K562 (cell line): ENCODE measurements around the gene SPSB1. TPM values are rescaled to one million over a fixed set of nuclear protein-coding genes. Genes with fewer than 3 reads are reported as not detected.

Experiments
- ATAC-seq: fragments of 200-7000 bp; cut with Tn5 transposase; 3 replicates; pipeline ENCODE4 v1.9.1; 2020; ENCODE audit warnings: moderate library complexity
- BruUV-seq: library from RNA; stranded (reverse); fragments of 400-500 nt; replicated peaks from 2 replicates; lab custom pipeline; 2021; lab: Mats Ljungman, UMichigan
- CTCF ChIA-PET: fragments of 300-600 bp; formaldehyde crosslinking; extraction: SDS; loops from one replicate; lab custom pipeline; 2021; ENCODE audit warnings: low intra/inter-chr PET ratio; lab: Yijun Ruan, JAX
- POLR2A ChIA-PET: fragments of 300-600, 350-650 bp; sonication (Branson Sonifier 250); formaldehyde crosslinking; extraction: SDS; loops from one replicate; lab custom pipeline; 2021; ENCODE audit warnings: antibody characterized with exemption, inconsistent platforms; lab: Yijun Ruan, JAX
- DNase-seq, 4 experiments: peaks; one replicate each; pipeline versions ENCODE4 v3.0.0 to v3.0.0-alpha.2; 2011 to 2018; ENCODE audit warnings: low spot score in 3 of 4, mixed read lengths in 3 of 4; ENCODE audit errors: extremely low read depth in 1 of 4
- FAIRE-seq: peaks from 2 replicates; lab custom pipeline; 2011; peaks lifted over from hg19 to GRCh38; lab: Jason Lieb, UNC
- H2AFZ ChIP-seq: 2 replicates; pipeline ENCODE4 v1.6.0; 2011; ENCODE audit warnings: low read depth, low read length, control low read depth, inconsistent platforms
- H3K27ac ChIP-seq: fragments of 200-600 bp; 3 replicates; pipeline ENCODE4 v1.8.0; 2011; ENCODE audit warnings: low read depth, mild to moderate bottlenecking, control low read depth, inconsistent platforms, low read length, moderate library complexity, mixed read lengths; ENCODE audit errors: extremely low read depth
- H3K27me3 ChIP-seq, 2 experiments: fragments of 300-600 bp in 1 of 2; 2 replicates in 1 of 2; 3 replicates in 1 of 2; pipeline versions ENCODE4 v1.6.0 to v1.8.0; 2011; ENCODE audit warnings: inconsistent platforms in 2 of 2, low read length in 2 of 2, mild to moderate bottlenecking in 1 of 2, mixed read lengths in 1 of 2, moderate library complexity in 1 of 2; ENCODE audit not compliant: control insufficient read depth in 2 of 2, insufficient read depth in 2 of 2
- H3K36me3 ChIP-seq: fragments of 300-600 bp; 3 replicates; pipeline ENCODE4 v1.8.0; 2011; ENCODE audit warnings: mild to moderate bottlenecking, low read length, inconsistent platforms; ENCODE audit not compliant: control insufficient read depth, insufficient read depth
- H3K4me1 ChIP-seq, 2 experiments: fragments of 200-600 bp in 1 of 2; replicated peaks in 1 of 2; 2 replicates in 1 of 2; 3 replicates in 1 of 2; pipeline versions ENCODE4 v1.5.1 to v1.8.0; 2011; ENCODE audit warnings: inconsistent platforms in 2 of 2, low read length in 2 of 2, mild to moderate bottlenecking in 1 of 2, mixed read lengths in 1 of 2, moderate library complexity in 1 of 2; ENCODE audit not compliant: control insufficient read depth in 2 of 2, insufficient read depth in 2 of 2
- H3K4me2 ChIP-seq: 2 replicates; pipeline ENCODE4 v1.6.1; 2011; ENCODE audit warnings: low read length, control low read depth, inconsistent platforms, mixed read lengths; ENCODE audit not compliant: insufficient read depth
- H3K4me3 ChIP-seq: fragments of 200-600 bp; sonication (generic), shearing (Covaris generic); 2 replicates; pipeline ENCODE4 v1.5.1; 2016; ENCODE audit warnings: control low read depth, inconsistent platforms
- H3K79me2 ChIP-seq: fragments of 200-600 bp; 3 replicates; pipeline ENCODE4 v1.8.0; 2011; ENCODE audit warnings: low read length, inconsistent platforms; ENCODE audit not compliant: control insufficient read depth, insufficient read depth
- H3K9ac ChIP-seq, 2 experiments: 2 replicates each; pipeline versions ENCODE4 v1.6.0 to v1.6.1; 2011; ENCODE audit warnings: low read depth in 2 of 2, low read length in 2 of 2, control low read depth in 1 of 2, inconsistent platforms in 1 of 2, mild to moderate bottlenecking in 1 of 2, mixed read lengths in 1 of 2; ENCODE audit not compliant: insufficient read depth in 1 of 2
- H3K9me1 ChIP-seq: one replicate; pipeline ENCODE4 v1.6.0; 2011; ENCODE audit warnings: inconsistent platforms, mild to moderate bottlenecking, low read length, moderate library complexity; ENCODE audit not compliant: control insufficient read depth, insufficient read depth
- H3K9me3 ChIP-seq: replicated peaks from 2 replicates; pipeline ENCODE4 v1.5.1; 2011; ENCODE audit warnings: low read depth, low read length, inconsistent platforms; ENCODE audit not compliant: control insufficient read depth, insufficient read depth
- H4K20me1 ChIP-seq: replicated peaks from 2 replicates; pipeline ENCODE4 v1.6.1; 2011; ENCODE audit warnings: low read length, inconsistent platforms, mixed read lengths; ENCODE audit not compliant: control insufficient read depth, insufficient read depth
- AFF1 ChIP-seq, 2 experiments: fragments of 450-650 bp; IDR thresholded peaks; 2 replicates each; pipeline ENCODE4 v1.6.1; 2018; ENCODE audit warnings: mild to moderate bottlenecking in 2 of 2, low read depth in 1 of 2; ENCODE audit not compliant: partially characterized antibody in 2 of 2
- NFRKB ChIP-seq: fragments of 450-650 bp; IDR thresholded peaks from 2 replicates; pipeline ENCODE4 v1.6.1; 2016; ENCODE audit warnings: low read depth
- POLR2AphosphoS2 ChIP-seq: IDR thresholded peaks from 2 replicates; pipeline ENCODE4 v1.6.1; 2012; ENCODE audit warnings: low read length, improper control_type of control experiment
- TFAM ChIP-seq: fragments of 250-450 bp; sonication (Bioruptor Pico); conservative IDR thresholded peaks from 2 replicates; pipeline ENCODE4 v1.5.0; 2021; ENCODE audit warnings: mild to moderate bottlenecking, moderate library complexity
- ZNF639 ChIP-seq, 2 experiments: fragments of 200-800 bp in 1 of 2; sonication (Bioruptor generic) in 1 of 2; sonication (generic) in 1 of 2; formaldehyde crosslinking in 1 of 2; IDR thresholded peaks in 1 of 2; conservative IDR thresholded peaks in 1 of 2; 2 replicates each; pipeline versions ENCODE4 v1.5.0 to v1.6.1; 2016 to 2020; ENCODE audit warnings: missing compliant biosample characterization in 1 of 2, missing genetic modification characterization in 1 of 2, missing genetic modification reagents in 1 of 2
- ZSCAN29 ChIP-seq: fragments of 450-650 bp; IDR thresholded peaks from 2 replicates; pipeline ENCODE4 v1.6.1; 2017
- WGBS: fragments of 100-300 bp; shearing (Covaris generic); methylation state at CpG from one replicate; pipeline ENCODE4 v1.1.6; 2016; ENCODE audit warnings: low coverage, mixed read lengths; ENCODE audit not compliant: insufficient coverage; ENCODE audit errors: missing lambda C conversion rate; 5-methylcytosine and 5-hydroxymethylcytosine counted together
- in situ Hi-C: fragments of 300-500 bp; cut with MboI; formaldehyde crosslinking; loops from 4 replicates; pipeline ENCODE4 v1.15.0; 2018; ENCODE audit warnings: inconsistent platforms, mixed read lengths
- intact Hi-C: fragments of 100-400 bp; cut with micrococcal nuclease; formaldehyde crosslinking; loops from 2 replicates; pipeline ENCODE4 v1.14.2; 2022
- polyA plus RNA-seq, 8 experiments: library from polyadenylated mRNA; depleted of rRNA in 4 of 8; stranded (reverse) in 5 of 8; unstranded in 3 of 8; fragments of >200 nt; fragmentation: Nextera tagmentation in 2 of 8; fragmentation: Illumina TruSeq in 1 of 8; extraction: Ambion mirVana in 2 of 8; extraction: Trizol in 1 of 8; gene quantifications; 2 replicates each; pipeline versions ENCODE4 v1.2.1 to v1.2.3, GENCODE V29; 2011 to 2014; ENCODE audit warnings: inconsistent platforms in 1 of 8, missing spikeins in 1 of 8
- total RNA-seq, 7 experiments: library from RNA; depleted of rRNA in 6 of 7; stranded (reverse); fragments of >200 nt in 6 of 7; fragmentation: Illumina TruSeq in 2 of 7; extraction: Trizol in 2 of 7; gene quantifications; 2 replicates each; pipeline versions ENCODE4 v1.2.1 to v1.2.3, GENCODE V29; 2011 to 2021; ENCODE audit warnings: low replicate concordance in 1 of 7

The SPSB1 gene
- total and polyA plus RNA-seq, 9 of the 15 experiments (the other 6 are each of a cell fraction or from before 2014, with no cell fraction given): 0.06 to 0.35 (median 0.14) TPM; not detected in 6

GRCh38 chr1:9253004-9253403 lies 39.7 kb upstream of the SPSB1 start:
- no peak for TF ChIP-seq ZNF639 (CRISPR knock-in tag; conservative IDR thresholded peaks at IDR 0.05 in 1 of 2, IDR thresholded peaks at IDR 0.05 in 1 of 2)
- TF ChIP-seq TFAM (CRISPR knock-in tag): no peak
- no peak for TF ChIP-seq NFRKB
- no peak for TF ChIP-seq AFF1 (IDR thresholded peaks at IDR 0.05; ENCODE audit: low read depth in 1 of 2, partially characterized antibody in 2 of 2)
- no peak for TF ChIP-seq ZSCAN29
- no peak for TF ChIP-seq POLR2AphosphoS2
- TF ChIP-seq, all 486 proteins: peak for 0
- POLR2A ChIA-PET: interaction anchor here (1.9 kb wide), 1 partner anchor 10 kb away, joined by 8 read pairs; no protein-coding TSS in a partner anchor
- H3K4me2 ChIP-seq: no peak overlapping the region
- no peak overlapping the region for H3K9ac ChIP-seq
- no peaks in the 10 kb centered on the region; the same call in 1 of the 2 replicates for H3K9me3 ChIP-seq
- no peaks in the 10 kb centered on the region for H3K36me3 ChIP-seq
- intact Hi-C loops: no loop called here
- DNase-seq (no peak), ATAC-seq (no peak), FAIRE-seq (peak; percentile 37)
- 8% methylated on average over 8 of the region's 8 CpGs for WGBS
- no peaks in the 10 kb centered on the region for H3K9me1 ChIP-seq
- BruUV-seq: no TSS peak
- H3K4me3 ChIP-seq: no peak overlapping the region
- peaks cover 25 to 66% of the 10 kb centered on the region in 2 experiments for H3K27me3 ChIP-seq
- H2AFZ ChIP-seq: no peak overlapping the region
- no peak overlapping the region for H3K27ac ChIP-seq
- in situ Hi-C loops: no loop called here
- CTCF ChIA-PET: no interaction called here
- H3K4me1 ChIP-seq: peaks cover 0 to 12% of the 10 kb centered on the region in 2 experiments; a peak in 1 of 5 replicates
- peaks cover 14% of the 10 kb centered on the region; the same call in 1 of the 2 replicates for H4K20me1 ChIP-seq
- no peaks in the 10 kb centered on the region for H3K79me2 ChIP-seq
